Prostate gland (tissue), 2 donors: ENCODE measurements around the gene KCNG2. TPM values are rescaled to one million over a fixed set of nuclear protein-coding genes. Genes with fewer than 3 reads are reported as not detected.

Source experiments
- DNase-seq: peaks from one replicate; pipeline ENCODE4 v3.0.0-alpha.2; 2019; ENCODE audit warnings: low spot score
- H3K27ac ChIP-seq, 2 donors: fragments of 200-600 bp; sonication (generic); 2 replicates each; pipeline ENCODE4 v1.5.1; 2017 to 2019
- H3K27me3 ChIP-seq: fragments of 200-600 bp; sonication (generic); replicated peaks from 2 replicates; pipeline ENCODE4 v1.5.1; 2019; ENCODE audit not compliant: insufficient read depth
- H3K36me3 ChIP-seq, 2 donors: fragments of 200-600 bp; sonication (generic); 1 replicate in 1 of 2; 2 replicates in 1 of 2; pipeline versions ENCODE4 v1.5.1 to v1.8.1; 2017 to 2019
- H3K4me1 ChIP-seq: fragments of 200-600 bp; sonication (generic); replicated peaks from 2 replicates; pipeline ENCODE4 v1.5.1; 2019
- H3K4me3 ChIP-seq, 2 donors: fragments of 200-600 bp; sonication (generic); 2 replicates each; pipeline ENCODE4 v1.5.1; 2017 to 2019
- H3K9me3 ChIP-seq: fragments of 200-600 bp; sonication (generic); 2 replicates; pipeline ENCODE4 v1.5.1; 2017
- CTCF ChIP-seq, 4 experiments: fragments of 200-600 bp in 2 of 4; fragments of 450-650 bp in 2 of 4; sonication (generic) in 2 of 4; IDR thresholded peaks; 1 replicate in 3 of 4; 2 replicates in 1 of 4; pipeline ENCODE4 v1.5.1; 2016 to 2019; ENCODE audit warnings: antibody characterized with exemption in 4 of 4, mild to moderate bottlenecking in 2 of 4, moderate library complexity in 2 of 4
- POLR2A ChIP-seq: fragments of 450-650 bp; IDR thresholded peaks from one replicate; pipeline ENCODE4 v1.6.1; 2016; ENCODE audit warnings: antibody characterized with exemption, mild to moderate bottlenecking
- POLR2AphosphoS5 ChIP-seq: sonication (generic); formaldehyde crosslinking; IDR thresholded peaks from one replicate; pipeline ENCODE4 v1.6.1; 2017; ENCODE audit warnings: antibody characterized with exemption
- WGBS: methylation state at CpG from one replicate; pipeline ENCODE4 v1.1.5; 2018; 5-methylcytosine and 5-hydroxymethylcytosine counted together
- intact Hi-C: fragments of 100-400 bp; cut with DNase I; formaldehyde crosslinking; loops from one replicate; pipeline ENCODE4 v1.14.2; 2022
- total RNA-seq, 2 donors: library from RNA; depleted of rRNA; stranded (reverse); fragments of >200 nt; gene quantifications; one replicate each; pipeline ENCODE4 v1.1.0, GENCODE V29; 2016

KCNG2 gene
- total RNA-seq, 2 donors from 2014 or later, result 3.7 TPM; not detected in 1

DNA sequence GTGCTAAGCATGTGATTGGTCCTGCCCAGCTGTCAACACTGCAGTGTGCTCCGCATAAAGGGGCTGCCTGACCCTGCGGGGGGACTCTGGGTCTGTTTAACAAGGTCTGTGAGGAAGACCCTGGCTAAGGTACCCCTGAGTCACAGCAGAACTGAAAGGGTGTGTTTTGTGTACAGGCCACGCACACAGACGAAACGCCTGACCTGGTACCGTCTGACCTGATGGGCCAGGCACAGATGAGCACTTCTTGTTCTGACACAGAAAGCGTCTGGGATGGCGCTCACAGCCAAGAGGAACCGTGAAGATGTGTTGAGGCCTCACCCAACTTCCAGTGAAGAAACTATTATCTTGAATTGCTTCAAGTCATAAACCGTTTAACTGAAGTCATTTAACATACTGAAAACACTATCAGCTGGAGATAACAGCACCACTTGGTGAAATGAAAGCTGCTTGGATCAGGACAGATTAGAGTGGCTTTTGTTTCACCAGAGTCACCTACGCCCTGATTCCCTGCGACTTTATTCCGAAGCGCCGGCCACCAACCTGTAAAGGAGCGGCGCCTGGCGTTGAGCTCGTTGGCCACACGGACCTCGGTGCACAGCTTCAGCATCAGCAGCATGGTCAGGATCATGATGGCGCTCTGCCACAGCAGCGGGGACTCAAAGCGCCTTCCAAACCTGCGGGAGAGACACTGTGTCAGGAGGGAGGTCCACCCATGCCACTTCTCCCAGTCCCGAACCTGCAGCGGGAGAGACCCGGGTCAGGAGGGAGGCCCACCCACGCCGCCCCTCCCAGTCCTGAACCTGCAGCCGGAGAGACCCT, 145.3 kb downstream of the KCNG2 start:
- peak overlapping the region in 1 of 2 donors; percentile 31 for H3K27ac ChIP-seq
- H3K9me3 ChIP-seq, result no peaks in the 10 kb centered on the region
- H3K27me3 ChIP-seq, result no peaks in the 10 kb centered on the region
- peaks cover 8% of the 10 kb centered on the region for H3K4me1 ChIP-seq
- intact Hi-C loops, result loop anchor here (10.0 kb wide), 1 partner anchor 258 kb away; no protein-coding TSS in a partner anchor
- WGBS, result 80% methylated on average over 31 of the region's 31 CpGs
- no peak overlapping the region for H3K4me3 ChIP-seq
- no peak for DNase-seq
- H3K36me3 ChIP-seq, result no peaks in the 10 kb centered on the region
- no peak for TF ChIP-seq CTCF (IDR thresholded peaks at IDR 0.05)
- TF ChIP-seq POLR2AphosphoS5, result no peak
- no peak for TF ChIP-seq POLR2A

DNA sequence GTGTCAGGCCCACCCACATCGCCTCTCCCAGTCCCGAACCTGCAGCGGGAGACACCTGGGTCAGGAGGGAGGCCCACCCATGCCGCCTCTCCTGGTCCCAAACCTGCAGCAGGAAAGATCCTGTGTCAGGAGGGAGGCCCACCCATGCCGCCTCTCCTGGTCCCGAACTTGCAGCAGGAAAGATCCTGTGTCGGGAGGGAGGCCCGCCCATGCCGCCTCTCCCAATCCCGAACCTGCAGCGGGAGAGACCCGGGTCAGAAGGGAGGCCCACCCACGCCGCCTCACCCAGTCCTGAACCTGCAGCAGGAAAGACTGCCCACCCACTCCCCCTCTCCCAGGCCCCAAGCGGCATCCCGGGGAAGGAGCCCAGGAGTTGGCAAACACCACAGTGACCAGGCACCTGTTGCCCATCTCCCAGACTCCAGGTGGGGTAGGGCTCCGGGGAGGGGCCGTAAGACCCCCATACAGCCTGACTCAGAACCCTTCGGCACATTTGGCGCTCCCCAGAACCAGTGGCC, 145.9 kb downstream of the KCNG2 start:
- peaks cover 8% of the 10 kb centered on the region for H3K4me1 ChIP-seq
- TF ChIP-seq POLR2AphosphoS5, result no peak
- TF ChIP-seq POLR2A, result no peak
- TF ChIP-seq CTCF (IDR thresholded peaks at IDR 0.05), result no peak
- H3K27me3 ChIP-seq, result no peaks in the 10 kb centered on the region
- H3K4me3 ChIP-seq, result no peak overlapping the region
- no peaks in the 10 kb centered on the region for H3K36me3 ChIP-seq
- intact Hi-C loops, result loop anchor here (10.0 kb wide), 1 partner anchor 259 kb away; no protein-coding TSS in a partner anchor
- WGBS, result 89% methylated on average over 17 of the region's 20 CpGs
- H3K9me3 ChIP-seq, result no peaks in the 10 kb centered on the region
- H3K27ac ChIP-seq, result no peak overlapping the region
- no peak for DNase-seq

DNA sequence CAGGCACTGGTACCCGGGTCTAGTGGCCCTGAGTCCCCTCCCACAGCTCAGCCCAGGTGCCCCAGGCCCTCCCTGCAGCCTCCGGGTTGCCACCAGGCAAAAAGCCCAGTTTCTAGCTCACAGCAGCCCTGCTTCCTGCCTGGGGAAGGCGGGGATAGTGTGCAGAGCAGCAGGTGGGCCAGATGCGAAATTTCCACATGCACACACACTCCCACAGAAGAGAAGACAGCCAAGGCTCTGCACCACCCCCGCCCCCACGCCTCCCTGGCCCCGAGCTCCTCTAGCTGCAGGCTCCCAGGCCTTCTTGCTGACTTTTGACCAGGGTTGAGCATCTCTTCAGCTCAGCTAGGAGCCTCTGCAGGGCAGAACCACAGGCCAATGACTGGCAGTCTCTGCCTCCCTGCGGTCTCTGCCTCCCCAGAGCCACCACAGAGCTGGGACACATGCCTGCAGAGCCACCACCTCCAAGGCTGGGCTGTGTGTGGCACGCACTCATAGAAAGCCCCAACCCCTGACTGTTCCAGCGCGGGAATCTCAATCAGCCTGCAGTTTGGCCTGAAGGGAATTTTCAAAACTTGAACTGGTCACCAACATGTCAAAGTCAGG, 146.5 kb downstream of the KCNG2 start:
- Histone ChIP-seq H3K36me3 (no peaks in the 10 kb centered on the region), H3K4me1 (peaks cover 8% of the 10 kb centered on the region), H3K9me3 (no peaks in the 10 kb centered on the region), H3K4me3 (no peak overlapping the region), H3K27ac (no peak overlapping the region), H3K27me3 (no peaks in the 10 kb centered on the region)
- 59% methylated on average over 11 of the region's 11 CpGs for WGBS
- no peak for TF ChIP-seq POLR2AphosphoS5
- intact Hi-C loops, result loop anchor here (10.0 kb wide), 1 partner anchor 259 kb away; no protein-coding TSS in a partner anchor
- DNase-seq, result no peak

DNA sequence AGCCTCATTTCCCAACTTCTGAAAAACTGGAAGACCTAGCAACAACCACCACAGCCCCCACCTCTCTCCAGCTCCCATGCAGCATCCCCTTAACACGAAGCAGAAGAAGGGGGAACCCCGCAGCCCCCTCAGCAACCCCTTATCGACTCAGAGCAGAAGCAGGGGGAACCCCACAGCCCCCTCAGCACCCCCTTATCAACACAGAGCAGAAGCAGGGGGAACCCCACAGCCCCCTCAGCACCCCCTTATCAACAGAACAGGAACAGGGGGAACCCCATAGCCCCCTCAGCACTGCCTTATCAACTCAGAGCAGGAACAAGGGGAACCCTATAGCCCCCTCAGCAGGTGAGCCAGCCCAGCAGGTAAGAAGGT, 147.0 kb downstream of the KCNG2 start:
- 71% methylated on average over 3 of the region's 3 CpGs for WGBS
- Histone ChIP-seq H3K36me3 (no peaks in the 10 kb centered on the region), H3K27ac (no peak overlapping the region), H3K27me3 (no peaks in the 10 kb centered on the region), H3K9me3 (no peaks in the 10 kb centered on the region), H3K4me3 (no peak overlapping the region), H3K4me1 (peaks cover 8% of the 10 kb centered on the region)
- intact Hi-C loops, result loop anchor here (10.0 kb wide), 1 partner anchor 260 kb away; no protein-coding TSS in a partner anchor
- TF ChIP-seq POLR2AphosphoS5 (no peak), CTCF (IDR thresholded peaks at IDR 0.05) (no peak), POLR2A (no peak)
- DNase-seq, result no peak
